DOHH2 (cell line): Measurements from ENCODE around the gene PAQR5.

Experiments
- CTCF ChIP-seq: fragments of 200-600 bp; sonication (generic); IDR thresholded peaks from one replicate; pipeline ENCODE4 v1.5.1; 2014; ENCODE audit warnings: antibody characterized with exemption, mild to moderate bottlenecking, low read depth, low read length; ENCODE audit not compliant: poor library complexity, severe bottlenecking
- EZH2phosphoT487 ChIP-seq: fragments of 200-600 bp; sonication (generic); IDR thresholded peaks from 2 replicates; pipeline ENCODE4 v1.6.1; 2017; ENCODE audit warnings: borderline replicate concordance, mild to moderate bottlenecking, antibody characterized with exemption, low read length, moderate library complexity, mixed read lengths

GRCh38 chr15:69454953-69455352 lies 156.2 kb downstream of the PAQR5 start:
- TF ChIP-seq CTCF: no peak
- no peak for TF ChIP-seq EZH2phosphoT487
